ENCODE data around the gene MCTP2.

MCTP2 gene

DNA sequence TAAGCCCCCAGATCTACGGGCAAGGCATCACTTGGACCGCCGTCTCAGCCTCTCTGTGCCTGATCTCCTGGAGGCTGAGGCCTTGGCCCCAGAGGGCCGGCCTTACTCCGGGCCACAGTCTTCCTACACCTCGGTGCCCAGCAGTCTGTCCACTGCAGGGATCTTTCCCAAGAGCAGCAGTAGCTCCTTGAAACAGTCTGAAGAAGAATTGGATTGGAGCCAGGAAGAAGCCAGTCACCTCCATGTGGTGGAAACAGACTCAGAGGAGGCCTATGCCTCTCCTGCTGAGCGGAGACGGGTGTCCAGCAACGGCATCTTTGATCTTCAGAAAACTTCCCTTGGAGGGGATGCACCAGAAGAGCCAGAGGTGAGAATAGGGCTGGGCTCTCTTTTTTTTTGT is 67.0 kb downstream of the MCTP2 start:
- DNase-seq (ENCODE audit: low read depth): no peak

DNA sequence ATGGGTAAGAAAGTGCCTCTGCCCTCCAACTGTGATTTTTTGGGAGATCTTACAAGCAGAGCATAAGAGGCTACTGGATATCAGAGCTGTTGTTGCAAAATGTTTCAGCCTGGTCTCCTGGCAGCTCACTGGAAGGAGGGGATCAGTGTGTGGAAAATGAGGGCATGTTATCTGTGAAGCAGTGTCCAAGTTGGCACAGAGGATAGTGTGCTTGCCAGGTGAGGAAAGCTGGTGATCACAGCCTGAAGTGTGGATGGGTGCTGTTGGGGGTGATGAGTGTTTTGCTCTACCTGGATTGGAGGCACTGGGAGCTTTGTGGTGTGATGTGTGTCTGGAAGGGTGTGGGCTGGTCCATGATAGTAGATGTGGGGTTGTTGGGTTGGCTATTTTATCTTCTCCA is 69.3 kb downstream of the MCTP2 start:
- no peak for DNase-seq (ENCODE audit: low read depth)

DNA sequence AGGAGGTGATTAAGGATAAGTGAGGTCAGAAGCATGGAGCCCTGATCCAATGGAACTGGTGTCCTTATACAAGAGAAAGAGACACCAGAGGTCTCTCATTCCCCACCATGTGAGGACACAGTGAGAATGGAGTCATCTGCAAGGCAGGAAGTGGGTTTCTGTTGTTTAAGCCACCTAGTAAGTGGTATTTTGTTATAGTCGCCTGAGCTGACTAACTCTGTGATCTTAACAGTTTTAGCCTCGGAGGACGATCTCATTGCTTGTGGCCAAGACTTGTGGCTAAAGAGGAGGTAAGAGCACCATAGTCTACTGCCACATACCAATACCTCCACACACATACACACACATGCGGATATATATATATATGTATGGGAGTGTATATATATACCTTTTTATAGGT is 73.8 kb downstream of the MCTP2 start:
- DNase-seq (ENCODE audit: low read depth): no peak

DNA sequence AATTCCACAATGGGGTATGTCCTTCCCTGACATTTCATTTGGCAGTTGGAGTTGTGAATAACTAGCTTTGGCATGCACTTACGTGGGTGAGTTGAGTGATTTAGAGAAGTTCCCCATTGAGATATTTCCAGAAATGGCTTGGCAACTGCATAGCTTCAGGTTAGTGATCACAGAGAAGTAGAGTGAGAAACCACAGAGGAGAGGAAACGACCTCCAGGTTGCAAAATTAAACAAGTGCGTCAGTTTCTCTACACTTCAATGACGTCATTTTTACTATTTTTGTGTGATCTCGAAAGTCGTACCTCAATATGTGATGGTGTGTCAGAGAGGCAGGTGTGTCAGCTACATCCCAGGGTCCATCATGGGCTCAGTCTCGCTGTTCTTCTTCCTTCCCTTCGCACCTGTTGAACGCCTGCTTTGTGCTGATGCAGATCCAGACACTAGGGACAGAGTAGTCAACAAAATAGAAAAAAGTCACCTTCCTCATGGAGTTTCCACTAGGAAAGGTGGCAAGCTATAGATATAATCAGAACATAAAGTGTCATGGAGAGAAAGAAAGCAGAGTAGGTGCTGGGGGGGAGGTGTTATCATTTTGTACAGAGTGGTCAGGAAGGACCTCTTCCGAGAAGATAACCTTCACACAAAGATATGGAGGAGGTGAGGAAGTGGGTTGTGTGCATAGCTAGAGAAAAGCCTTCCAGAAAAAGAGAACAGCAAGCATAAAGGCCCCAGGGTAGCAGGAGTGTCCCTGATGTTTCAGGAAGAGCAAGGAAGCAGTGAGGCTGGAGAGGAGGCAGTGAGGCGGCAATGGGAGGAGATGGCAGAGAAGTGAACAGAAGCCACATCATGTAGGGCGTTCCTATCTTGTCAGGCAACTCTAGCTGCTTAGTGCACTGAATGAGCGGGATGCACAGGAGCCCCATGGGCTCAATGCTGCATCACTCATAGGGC is 75.6 kb downstream of the MCTP2 start:
- DNase-seq (ENCODE audit: low read depth): peak; percentile 38

DNA sequence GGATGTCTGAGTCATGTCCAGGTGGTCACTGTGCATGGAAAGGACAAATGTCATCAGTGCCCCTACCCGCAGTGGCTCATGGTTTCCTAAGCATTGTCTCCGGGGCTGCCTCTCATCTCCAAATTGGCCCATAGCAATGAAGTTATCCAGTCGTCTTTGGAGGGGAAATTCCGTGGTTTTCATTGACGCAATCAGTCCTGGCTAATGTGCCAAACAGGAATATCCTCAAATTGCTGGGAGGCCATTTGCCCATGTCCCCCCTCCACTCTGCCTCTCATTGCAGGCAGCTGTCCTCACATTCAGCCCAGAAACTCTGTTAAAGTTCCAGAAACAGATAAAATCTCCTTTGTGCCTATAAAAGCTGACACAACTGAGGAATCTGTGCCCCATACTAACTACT is 81.6 kb downstream of the MCTP2 start:
- peak; percentile 37 for DNase-seq (ENCODE audit: low read depth)

DNA sequence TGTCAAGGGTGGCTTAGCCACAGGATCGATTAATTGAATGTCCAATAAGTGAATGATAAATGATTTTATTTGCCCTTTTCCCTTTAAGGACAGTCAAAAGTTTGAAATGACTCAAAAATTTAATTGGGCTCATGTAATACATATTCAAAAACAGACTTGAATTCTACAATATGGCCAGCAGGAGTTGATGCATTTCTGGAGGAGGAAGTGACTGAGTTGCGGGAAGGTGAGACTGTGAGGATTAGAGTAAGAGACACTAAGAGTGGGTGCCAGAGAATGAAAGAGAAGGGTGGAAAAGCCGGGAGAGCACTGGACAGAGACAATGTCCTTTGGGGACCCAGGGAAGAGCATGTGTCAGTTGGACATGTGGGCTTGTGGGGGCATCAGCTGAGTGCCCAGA is 83.3 kb downstream of the MCTP2 start:
- no peak for DNase-seq (ENCODE audit: low read depth)

DNA sequence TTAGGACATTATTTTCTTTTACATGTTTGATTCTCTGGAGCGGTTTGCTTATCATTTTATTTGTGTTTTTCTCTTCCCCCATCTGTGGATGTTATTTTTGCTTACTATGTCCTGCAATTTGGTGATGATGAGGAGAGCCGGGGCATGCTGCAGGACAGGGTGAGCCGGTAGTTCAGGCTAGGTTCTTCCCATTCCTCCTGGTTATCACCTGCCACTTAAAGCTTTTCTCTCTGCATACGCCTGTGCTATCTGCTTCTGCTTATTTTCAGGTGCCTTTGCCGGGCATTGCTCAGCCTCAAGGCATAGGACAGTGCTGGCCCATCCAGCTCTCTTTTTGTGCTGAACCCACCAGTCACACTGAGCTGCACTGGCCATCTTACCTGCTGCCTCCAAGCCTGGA is 85.8 kb downstream of the MCTP2 start:
- DNase-seq (ENCODE audit: low read depth): no peak

DNA sequence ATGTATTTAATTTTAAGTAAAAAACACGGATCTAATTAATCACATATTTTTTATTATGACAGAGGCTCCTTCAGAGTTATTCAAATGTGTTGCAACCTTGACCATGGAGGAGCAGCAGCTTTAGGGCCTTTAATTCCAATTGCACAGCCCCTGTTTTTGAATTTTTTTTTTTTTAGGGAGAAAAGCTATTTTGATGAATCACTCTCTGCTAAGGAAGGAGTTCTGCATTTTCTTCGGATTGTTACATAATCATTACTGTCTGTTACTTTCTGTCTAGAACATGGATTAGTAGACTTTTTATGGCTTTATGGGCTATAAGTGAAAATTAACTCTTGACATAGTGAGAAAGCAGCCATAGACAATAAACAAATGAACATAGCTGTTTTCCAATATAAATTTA is 90.8 kb downstream of the MCTP2 start:
- DNase-seq (ENCODE audit: low read depth): peak; percentile 19

DNA sequence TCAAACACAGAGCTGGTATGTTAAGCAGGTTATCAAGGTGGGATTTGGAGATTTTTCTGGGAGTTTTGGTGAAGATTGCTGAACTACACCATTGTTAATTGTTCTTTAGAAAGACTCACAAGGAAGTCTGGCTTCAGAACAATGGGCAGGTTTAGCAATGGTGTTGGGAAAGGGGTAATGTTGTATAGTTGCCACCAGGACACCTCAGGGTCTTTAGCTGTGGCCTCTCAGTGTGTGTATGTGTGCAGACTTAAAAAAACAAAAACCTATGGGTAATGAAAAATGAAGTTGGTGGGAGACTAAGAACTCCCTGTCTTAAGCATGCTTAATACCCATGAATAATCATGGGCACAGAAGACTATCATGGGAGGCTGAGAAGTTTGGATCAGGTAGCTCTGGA is 91.7 kb downstream of the MCTP2 start:
- DNase-seq (ENCODE audit: low read depth): no peak

DNA sequence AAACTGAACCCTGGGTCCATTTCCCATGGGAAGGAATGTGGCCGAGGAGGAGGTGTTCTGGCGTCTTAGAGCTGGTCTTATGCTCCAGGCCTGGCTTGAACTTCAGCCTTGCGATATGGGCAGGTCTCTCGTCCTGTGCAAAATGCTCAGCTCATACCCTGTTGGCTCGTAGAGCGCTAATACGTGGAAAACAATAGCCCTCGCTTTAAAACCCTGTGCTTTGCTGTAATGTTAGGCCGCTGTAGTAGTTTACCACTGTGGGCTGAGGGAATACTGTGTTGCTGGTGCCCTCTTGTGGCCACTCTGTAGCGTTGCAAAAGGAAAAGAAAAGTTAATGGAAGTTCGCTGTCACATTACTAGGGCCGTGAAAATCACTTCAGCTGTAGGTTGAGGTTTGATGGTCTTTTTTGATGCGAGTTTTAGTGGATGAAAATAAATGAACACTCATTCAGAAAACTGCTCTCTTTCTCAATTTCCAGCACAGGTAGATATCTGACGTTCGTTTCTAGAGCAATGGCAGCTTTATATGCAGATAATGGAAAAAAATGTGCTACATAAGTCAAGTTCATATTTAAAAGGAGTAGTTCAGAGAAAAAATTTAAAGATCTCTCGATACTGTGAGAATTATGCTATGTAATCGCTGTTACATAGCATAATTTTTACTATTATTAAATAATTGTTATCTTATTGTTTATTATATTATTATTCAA is 92.9 kb downstream of the MCTP2 start:
- peak; percentile 61 for DNase-seq (ENCODE audit: low read depth)

DNA sequence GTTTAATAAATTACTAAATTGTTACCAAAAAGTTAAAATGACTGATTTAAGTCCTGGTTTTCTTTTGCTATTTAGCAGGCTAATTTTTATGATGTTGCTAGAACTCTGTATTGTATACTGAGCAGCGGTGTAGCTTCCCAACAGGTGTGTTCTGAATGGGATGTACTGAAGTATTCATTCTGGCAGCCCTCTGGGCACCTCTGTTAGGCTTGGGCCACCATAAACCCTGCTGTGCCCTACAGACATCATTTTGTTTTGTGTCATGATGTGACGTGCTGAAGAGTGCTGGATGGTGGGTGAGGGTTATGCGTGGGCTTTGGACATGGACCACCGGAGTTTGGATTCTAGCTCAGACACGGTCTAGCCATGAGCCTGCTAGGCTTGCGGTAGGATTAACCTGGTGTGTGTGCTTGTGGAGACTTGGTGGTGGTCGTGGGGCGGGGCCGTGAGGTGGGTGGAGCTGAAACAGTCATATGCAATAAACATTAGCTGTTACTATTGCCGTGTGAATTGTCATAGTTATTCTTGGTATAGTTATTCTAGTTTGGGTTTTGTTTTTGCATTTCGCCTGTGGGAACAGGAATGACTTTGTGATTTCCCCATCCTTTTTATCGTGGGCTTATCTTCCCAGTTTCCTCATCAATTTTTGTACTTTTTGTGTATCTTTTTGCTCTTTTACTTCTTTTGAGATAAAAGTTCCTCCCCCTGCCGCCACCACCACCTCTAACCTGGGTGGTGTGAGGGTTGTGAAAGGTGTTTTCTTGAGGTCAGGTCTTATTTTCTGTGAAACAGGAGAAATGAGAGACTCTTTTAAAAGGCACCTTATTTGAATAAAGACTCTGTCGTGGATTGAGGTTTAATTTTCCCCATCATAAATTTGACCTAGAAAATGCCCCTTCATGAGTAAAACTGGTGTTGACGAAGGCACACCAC is 93.7 kb downstream of the MCTP2 start:
- no peak for DNase-seq (ENCODE audit: low read depth)

DNA sequence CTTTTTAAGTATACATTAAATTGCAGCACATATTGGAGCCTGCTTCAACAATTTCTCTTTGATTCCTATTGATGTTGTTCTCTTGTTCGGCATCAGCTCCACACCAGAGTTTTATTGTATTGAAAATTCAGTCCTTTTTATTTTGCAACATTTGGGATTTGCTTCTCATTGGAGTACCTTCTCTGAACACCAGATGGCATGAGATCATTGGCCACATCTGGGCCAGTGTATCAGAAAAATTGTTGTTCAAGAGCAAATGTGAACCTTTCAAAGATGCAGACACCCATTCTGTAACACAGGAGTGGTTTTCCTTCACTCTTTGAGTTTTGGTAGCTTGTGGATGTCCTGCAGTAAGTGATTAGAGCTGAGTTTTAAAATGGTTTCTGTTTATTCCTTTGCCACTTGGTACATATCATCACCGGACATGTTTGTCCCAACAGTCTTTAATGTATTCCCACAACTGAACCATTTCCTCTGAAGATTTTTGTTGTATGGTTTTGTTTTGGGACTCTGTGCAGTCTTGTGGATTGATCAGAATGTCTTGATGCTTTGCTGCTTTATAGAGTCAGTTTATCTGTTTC is 96.1 kb downstream of the MCTP2 start:
- peak; percentile 33 for DNase-seq (ENCODE audit: low read depth)

DNA sequence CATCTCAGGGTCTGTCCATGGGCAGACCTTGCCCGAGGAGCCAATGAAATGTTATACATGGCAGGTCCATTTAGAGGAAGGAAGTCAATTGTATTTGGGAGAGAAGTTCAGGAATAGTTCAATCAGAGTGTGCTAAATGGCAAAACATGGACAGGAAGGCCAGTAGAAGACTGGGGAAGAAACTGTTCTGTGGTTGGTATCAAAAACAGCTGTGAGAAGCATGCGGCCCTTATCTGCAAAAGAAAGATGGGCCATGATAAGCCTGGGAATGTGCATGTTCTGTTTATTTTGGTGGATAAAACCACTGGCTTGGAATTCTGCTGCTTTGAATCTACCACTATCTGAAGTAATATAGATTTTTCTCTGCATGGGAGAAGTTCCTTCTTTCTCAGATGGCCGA is 100.4 kb downstream of the MCTP2 start:
- DNase-seq (ENCODE audit: low read depth): peak; percentile 4

DNA sequence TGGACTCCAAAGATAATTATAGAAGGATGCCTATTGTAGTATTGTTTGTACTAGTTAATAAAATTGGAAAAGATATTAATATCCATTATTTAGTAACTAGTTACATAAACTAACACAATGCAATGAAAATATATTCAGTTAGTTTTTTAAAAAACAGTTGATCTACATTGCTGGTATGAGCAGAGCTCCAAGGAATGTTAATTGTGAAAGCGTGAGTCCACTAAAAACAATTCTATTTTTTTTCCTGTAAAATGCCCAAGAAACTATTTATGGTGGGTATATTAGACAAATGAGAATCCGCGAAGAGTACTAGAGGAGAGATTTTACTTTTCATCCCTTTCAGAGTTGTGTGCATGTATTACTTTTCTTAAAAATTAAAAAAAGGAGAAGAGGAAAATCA is 104.3 kb downstream of the MCTP2 start:
- peak; percentile 11 for DNase-seq (ENCODE audit: low read depth)

DNA sequence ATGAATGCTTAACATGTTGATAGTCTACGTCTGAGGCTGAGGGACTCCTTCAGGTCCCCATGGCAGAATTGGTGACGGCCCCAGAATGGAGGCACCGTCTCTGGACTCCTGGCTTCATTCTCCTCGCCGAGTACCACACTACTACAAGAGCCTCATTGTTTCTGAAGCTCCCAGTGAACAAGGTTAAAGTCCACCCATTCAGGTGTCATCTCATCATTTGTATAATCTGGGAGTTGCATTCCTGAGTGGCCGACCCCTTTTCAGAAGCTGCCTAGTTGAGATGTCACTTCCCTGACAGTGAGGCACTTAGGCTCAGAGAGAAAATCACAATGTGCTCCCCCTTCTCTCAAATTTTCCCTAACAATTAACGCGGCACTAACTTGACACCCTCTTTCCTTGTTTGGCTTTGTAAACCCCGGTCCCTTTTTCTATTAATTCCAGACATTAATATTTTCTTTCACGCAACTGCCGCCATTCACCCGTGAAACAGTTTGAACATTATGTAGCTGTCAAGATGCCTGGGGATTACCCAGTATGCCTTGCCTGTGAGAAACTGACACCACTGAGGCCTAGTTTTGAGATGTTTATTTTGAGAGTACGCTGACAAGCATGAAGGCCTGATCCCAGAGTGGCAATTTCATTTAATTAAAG is 105.6 kb downstream of the MCTP2 start:
- DNase-seq (ENCODE audit: low read depth): no peak

DNA sequence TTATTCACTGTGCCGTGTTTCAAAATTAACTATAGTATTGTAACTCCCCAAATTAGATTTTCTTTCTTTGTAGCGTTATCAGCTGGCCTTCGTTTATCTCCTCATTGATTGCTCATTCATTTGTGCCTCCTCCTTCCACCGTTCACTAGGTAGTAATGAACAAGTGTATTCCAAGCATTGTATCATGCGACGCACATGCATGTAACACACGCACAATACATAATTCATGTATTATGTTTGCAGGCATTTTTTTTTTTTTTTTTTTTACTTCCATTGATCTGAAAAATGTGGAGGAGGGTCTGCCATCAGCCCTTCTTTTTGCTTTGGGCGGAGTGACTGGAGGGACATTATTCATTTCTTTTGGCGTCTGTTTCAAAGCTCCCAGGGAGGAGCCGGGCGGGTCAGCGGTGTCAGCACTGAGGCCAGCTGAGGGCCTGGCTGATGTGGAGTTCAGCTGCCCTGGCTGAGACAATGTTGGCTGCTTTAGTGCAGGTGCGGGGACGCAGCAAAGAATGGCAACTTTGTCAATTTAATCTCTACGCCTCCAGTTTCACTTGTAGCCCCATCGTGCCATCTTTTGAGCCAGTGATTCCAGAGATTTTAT is 107.0 kb downstream of the MCTP2 start:
- DNase-seq (ENCODE audit: low read depth): no peak

DNA sequence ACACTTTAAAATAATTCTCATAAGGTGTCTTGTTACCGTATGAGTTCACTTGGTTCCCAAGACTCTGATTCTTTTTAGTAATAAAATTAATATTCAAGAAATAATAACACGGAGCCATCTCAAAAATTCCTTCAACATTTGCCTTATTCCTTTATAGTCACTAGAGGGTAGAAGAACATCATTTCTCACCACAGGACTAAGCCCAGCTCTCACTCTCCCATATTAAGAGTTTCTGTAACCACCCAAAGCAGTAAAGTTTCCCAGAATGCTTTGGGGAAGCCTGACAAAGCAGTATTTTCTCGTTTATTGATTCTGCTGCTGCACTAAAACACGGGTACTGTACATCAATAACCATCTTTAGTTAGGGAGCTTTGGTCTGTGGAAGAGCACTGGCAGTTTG is 114.9 kb downstream of the MCTP2 start:
- no peak for DNase-seq (ENCODE audit: low read depth)

DNA sequence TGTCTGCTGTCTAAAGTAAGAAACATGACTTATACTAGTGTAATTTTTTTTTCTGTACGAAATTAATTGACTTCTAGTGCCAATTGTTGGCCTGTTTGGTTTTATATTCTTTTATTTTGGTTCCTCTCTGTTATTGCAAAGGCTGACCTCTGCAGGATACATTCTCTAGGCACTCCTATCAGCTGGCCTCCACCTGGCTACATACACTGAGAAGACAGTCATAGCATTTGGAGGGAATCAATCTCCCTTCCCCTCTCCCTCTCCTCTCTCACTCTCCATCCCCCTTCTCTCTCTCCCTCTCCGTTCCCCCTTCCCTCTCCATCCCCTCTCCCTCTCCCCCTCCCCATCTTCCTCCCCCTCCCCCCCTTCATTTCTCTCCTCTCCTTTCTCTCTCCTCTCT is 116.7 kb downstream of the MCTP2 start:
- no peak for DNase-seq (ENCODE audit: low read depth)

DNA sequence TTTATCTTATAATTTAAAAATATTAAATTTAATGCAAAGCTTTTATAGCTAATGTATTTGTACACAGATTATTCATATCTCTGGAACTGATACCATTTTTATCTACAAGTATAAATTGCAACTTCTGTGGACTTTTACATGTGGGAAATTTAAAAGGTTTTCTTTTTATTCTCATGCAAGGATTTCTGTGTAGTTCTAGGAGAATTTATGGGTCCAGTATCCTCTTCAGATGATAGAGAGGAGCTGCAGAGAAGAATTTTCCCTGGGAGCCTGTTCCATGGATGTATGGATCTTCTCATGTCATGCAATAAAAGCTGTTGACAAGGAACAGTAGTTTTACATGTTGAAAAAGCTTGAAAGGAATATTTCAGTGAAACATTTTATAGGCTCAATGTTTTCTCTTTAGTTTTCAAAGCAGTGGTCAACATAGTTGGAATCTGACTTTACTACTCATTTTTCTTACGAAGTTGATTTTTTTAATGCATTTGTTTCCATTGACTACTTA is 119.7 kb downstream of the MCTP2 start:
- no peak for DNase-seq (ENCODE audit: low read depth)

DNA sequence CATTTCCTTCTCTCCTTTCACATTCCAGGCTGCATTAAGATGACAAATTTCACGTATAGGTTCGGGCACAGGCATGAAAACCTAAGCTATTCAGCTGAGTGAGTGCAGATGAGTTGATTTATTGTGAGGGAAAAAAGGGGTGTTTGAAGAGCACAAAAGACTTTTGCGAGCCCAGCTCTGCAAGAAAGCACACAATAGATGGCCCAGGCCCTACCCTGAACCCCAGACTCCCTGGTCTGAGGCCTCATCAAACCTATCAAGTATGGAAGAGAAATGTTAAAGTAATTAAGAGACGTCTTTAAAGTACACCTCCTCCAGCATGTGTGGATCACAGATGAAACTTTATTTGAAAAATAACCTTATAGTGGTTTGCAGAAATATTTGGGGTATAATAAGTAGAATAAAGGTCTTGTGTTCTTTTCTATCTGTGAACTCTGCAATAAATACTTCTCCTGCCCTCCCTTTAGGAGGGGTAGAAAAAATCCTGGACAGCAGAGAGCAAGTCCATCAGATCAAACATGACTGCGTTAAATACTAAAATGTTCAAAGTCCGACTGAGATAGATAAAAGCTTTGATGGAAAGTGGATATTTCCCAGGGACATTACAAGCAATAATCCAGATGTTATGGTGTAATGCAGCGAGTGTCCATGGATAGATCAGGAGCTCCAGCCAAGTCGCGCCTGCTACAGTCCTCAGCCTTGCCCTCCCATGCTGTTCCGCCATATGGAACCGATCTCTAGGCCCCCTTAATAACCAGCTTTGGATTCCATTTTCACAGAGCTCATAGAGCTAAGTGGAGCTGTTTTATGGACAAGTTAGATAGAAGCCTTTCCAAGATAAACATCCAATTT is 121.5 kb downstream of the MCTP2 start:
- DNase-seq (ENCODE audit: low read depth): no peak
